ENCODE measurements around the gene MED13.
"Not testable (repeated sequence)": the region's sequence is repeated elsewhere in the genome, so short reads cannot be mapped to it uniquely, and the experiment has no call there.

The MED13 gene

GRCh38 chr17:61996916-61997605 lies 68.0 kb downstream of the MED13 start:
- no peak for DNase-seq

DNA sequence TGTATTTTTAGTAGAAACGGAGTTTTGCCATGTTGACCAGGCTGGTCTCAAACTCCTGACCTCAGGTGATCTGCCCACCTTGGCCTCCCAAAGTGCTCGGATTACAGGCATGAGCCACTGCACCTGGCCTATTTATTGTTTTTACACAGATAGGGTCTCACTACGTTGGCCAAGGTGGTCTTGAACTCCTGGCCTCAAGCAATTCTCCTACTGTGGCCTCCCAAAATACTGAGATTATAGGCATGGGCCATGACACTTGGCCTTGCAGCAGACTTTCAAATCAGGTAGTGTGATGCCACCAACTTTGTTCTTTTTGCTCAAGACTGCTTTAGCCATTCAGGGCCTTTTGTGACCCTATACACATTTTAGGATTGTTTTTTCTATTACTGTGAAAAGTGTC lies 75.6 kb downstream of the MED13 start:
- no peak for DNase-seq

DNA sequence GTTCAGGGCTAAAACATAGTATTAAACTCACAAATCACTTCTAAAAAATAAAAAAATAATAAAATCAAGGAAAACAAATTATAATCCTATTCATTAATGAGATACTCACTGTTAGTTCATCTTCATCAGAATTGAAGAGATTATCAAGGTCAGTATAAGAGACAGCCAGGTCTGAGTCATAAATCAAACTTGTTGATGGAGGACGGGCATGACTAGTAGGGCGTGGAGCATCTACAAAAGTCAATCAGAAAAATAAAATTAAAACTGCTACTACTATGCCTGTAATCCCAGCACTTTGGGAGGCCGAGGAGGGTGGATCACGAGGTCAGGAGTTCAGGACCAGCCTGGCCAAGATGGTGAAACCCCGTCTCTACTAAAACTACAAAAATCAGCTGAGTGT lies 78.2 kb downstream of the MED13 start:
- no peak for DNase-seq

DNA sequence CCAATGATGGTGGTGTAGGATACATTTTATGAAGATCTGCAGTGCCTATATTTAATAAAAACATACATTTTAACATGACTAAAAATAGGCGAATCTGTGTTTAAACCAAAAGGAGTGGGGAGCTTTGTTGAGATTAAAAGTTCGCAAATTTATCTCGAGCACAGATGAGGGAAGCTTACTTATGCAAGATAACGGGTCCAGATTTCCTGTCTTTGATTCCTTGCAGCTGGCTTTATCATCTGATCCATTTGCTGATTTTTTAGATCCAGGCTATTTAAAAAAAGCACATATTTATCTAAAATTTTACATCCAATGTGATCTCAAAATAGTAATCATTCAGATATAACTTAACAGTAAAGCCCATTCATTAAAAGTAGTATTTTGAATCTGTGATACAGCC lies 80.3 kb downstream of the MED13 start:
- no peak for DNase-seq

- DNase-seq = no peak
These were observed 83.8 kb downstream of the MED13 start for GRCh38 chr17:61981323-61981722.

- DNase-seq = no peak
These were observed 84.5 kb downstream of the MED13 start for GRCh38 chr17:61980535-61980934.

DNA sequence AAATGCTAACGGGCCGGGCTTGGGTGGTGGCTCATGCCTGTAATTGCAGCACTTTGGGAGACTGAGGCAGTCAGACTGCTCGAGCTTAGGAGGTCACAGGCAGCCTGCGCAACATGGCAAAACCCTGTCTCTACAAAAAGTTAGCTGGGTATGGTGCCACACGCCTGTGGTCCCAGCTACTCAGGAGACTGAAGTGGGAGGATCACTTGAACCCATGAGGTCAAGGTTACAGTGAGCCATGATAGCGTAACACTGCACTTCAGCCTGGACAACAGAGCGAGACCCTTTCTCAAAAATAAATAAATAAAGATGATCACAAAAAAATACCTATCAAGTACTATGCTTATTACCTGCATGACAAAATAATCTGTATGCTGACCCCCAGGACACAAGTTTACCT lies 91.0 kb downstream of the MED13 start:
- DNase-seq = no peak

- no peak for DNase-seq
These were observed 92.8 kb downstream of the MED13 start for GRCh38 chr17:61972311-61972710.

DNA sequence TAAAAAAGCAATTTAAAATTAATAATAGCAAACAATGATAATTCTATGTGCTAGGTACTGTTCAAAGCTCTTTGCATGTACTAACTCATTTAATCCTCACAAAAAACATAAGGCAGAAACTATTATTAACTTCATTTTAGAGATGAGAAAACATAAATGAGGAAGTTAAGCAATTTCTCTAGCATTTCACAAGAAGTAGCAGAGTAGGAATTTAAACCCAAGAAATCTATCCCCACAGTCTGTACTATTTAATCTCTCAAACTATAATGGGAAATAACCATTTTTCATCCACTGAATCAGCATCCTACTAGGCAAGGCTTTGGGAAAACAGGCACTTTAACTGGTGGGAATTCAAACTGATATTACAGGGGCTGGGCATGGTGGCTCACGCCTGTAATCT lies 95.0 kb downstream of the MED13 start:
- no peak for DNase-seq

GRCh38 chr17:61968757-61969156 lies 96.3 kb downstream of the MED13 start:
- no peak for DNase-seq

GRCh38 chr17:61967729-61968128 lies 97.3 kb downstream of the MED13 start:
- no peak for DNase-seq

DNA sequence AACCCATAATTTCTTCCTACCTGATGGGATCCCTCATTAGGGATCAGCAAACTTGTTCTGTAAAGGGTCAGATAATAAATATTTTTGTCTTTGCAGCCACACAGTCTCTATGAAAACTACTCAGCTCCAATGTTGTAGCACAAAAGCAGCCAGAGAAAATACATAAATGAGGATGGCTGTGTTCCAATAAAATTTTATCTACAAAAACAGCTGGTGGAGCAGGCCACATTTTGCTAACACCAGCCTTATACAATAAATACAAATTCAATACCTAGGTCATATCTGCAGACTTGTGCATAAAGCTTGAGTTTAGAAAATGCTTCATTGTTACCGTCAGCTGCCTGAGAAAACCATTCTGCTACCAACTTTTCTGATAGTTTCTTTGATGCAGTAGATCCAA lies 98.9 kb downstream of the MED13 start:
- no peak for DNase-seq

DNA sequence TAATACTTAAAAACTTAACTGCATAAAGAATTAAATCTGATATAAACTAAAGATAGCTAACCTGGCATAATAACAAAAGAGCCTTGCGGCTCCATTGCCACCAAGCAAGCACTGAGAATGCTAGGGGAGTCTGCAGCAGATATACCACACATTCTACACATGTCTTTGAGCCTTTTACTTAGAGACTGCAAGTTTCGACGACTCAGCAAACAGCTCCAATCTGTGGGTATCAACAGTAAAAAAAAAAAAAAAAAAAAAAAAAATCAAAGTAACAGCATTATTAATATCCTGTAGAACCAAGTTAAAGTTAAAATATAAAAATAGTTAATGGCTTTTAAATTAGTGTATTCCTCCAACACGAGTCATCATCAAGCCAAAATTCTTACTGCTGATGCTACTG lies 109.5 kb downstream of the MED13 start:
- DNase-seq = no peak

GRCh38 chr17:61947367-61948078 lies 117.6 kb downstream of the MED13 start:
- DNase-seq = no peak

DNA sequence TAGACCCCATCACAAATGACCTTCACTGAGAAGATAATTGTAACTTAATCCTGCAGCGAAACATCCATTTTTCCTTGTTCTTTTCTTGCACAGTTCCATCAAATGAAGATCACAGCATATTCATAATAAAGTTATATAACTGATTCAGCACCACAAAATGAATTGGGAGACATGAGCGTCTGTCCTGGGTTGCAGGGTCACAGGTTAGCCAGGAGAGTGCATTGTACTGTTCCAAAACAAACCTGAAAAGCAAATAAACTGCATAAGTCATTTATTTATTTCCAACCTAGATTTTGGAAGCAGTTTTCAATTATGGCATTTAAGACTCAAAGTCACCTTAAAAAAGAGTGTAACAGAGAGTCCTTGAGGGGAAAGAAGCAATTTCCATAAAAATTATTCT lies 118.7 kb downstream of the MED13 start:
- DNase-seq = no peak

DNA sequence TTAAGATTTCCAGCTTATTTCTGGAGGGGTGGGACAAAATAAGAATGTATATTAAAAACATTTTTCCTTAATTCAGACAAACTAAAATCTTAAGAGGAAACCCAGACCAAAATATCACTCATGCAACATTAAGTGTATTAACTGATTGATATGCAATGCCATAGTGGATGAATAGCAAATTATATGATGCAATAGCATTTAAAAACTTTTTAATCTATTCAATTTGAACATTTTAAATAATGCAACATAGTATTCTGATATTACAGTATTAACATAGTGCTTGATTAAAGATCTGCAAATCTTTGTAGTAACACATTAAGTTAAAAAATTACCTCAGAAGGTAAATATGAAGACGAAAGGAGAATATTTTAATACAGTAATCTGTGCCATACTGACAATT lies 122.0 kb downstream of the MED13 start:
- DNase-seq = no peak

DNA sequence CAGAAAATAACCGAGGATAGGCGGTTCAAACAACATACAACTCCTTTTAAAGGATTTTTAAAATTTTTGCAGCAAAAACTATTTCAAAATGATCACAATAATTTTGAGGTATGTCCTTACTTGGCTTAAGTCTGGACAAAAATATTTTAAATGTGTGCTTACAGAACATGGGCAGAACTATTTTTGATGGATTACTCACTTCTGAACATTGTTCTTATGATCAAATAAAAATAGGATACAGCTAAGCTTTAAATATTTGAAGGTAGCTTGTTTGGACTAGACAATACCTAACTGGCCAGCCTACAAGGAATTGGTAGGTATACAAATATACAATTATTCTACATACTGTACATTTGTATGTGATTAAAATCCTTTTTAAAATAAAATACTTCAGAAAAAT lies 123.0 kb downstream of the MED13 start:
- DNase-seq = no peak

DNA sequence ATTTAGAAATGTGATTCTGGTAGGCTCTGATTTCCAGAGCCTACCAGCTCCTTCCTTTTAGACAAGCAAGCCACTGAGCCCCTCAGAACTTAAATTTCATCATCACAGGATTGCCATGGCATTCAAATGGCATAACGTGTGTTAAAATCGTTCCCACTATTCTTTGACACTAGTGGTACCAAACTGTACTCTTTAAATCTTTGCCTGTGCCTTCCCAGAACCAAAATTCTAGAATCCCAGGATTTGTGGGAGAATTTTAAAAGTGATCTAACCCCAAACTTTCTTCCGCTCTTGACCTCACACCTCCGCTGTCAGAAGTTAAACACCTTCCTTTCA lies 137.0 kb downstream of the MED13 start:
- no peak for DNase-seq

GRCh38 chr17:61927208-61928100 lies 137.6 kb downstream of the MED13 start, which contains the start of gene INTS2:
Gene INTS2 (minus strand): TSS chr17:61927982. CDS start chr17:61926644, 1,338 bp downstream.
- peak; percentile 91 for DNase-seq

DNA sequence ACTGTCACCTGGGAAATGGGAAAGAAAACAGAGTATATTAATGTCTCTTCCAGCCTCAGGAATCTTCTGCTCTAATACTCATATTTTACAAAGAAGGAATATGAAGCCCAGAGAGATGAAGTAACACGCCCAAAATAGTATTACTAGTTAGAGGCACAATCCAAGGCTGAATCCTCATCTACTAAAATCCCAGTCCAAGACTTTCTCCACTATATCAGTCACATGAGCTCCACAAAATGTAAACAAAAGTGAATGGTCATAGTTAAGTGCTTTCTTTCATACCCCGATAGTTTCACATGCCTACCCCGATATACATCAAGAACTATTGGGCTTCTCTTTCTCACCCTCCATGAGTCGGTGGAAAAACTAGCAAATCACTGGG lies 138.3 kb downstream of the MED13 start:
- peak; percentile 22 for DNase-seq

- not testable (repeated sequence) for DNase-seq
These were observed 149.9 kb downstream of the MED13 start for GRCh38 chr17:61915162-61915561.

- no peak for DNase-seq
These were observed 156.6 kb downstream of the MED13 start for GRCh38 chr17:61908292-61909037.

DNA sequence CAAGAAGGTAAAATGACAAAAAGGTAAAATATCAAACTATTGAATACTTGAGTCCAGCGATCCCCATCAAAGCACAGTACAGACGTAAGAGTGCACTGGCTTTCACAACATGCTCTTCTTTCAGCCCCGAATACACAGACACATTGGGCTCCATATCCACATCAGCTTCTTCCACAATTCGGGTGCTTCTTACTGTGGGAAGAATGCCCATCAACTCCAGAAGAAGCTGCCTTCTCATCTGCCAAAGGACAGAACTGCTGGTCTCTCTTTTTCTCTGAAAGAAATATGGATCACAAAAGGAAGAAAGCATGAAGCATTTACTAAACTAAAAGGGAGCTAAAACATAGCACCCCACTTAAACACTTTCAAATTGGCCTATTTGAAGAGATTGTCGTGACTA lies 157.7 kb downstream of the MED13 start:
- no peak for DNase-seq
